Fibroblast of pulmonary artery (primary cell): ENCODE results near the gene SLC25A14.

Experiments used
- DNase-seq: peaks from one replicate; pipeline ENCODE4 v3.0.0-alpha.2; 2010; ENCODE audit warnings: low read depth
- H3K4me3 ChIP-seq: replicated peaks from 2 replicates; pipeline ENCODE4 v1.5.1; 2011; ENCODE audit warnings: low read depth, mild to moderate bottlenecking, control low read depth, low read length, moderate library complexity
- TF ChIP-seq, protein P1 (sequence below): IDR thresholded peaks from 2 replicates; pipeline ENCODE4 v1.5.1; 2011; ENCODE audit warnings: mild to moderate bottlenecking, control low read depth, low read length, inconsistent platforms; ENCODE audit errors: missing control alignments

SLC25A14 gene

DNA sequence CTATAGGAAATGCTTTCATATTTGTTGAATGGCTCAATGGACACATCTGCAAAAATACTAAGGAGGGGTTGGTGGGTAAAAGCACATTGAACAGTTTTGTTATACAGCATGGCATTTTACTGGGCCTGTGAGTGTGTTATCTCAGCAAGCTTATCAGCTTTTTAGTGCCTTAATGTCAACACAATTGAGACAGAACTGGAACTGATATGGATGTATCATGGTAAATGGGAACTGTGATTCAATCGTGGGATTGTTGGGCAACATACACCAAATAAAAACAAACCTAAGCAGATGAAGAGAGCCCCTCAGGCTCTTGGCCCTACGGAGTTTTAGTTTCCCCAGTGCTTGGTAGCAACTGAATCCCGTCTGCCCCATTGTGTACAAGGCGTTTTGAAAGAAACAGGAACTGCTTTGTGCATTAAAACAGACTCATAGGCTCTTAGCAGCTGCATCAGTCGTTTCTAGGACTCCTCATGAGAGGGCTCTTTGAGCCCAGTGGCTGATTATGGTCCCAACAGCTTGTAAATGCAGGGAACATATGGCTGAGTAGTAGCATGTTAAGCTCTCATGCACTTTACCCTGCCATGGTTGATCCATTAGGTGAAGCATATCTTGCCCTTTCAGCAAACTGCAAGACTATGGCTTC is 38.4 kb downstream of the SLC25A14 start:
- no peak overlapping the region for H3K4me3 ChIP-seq
- no peak for DNase-seq
- TF ChIP-seq, protein P1, sequence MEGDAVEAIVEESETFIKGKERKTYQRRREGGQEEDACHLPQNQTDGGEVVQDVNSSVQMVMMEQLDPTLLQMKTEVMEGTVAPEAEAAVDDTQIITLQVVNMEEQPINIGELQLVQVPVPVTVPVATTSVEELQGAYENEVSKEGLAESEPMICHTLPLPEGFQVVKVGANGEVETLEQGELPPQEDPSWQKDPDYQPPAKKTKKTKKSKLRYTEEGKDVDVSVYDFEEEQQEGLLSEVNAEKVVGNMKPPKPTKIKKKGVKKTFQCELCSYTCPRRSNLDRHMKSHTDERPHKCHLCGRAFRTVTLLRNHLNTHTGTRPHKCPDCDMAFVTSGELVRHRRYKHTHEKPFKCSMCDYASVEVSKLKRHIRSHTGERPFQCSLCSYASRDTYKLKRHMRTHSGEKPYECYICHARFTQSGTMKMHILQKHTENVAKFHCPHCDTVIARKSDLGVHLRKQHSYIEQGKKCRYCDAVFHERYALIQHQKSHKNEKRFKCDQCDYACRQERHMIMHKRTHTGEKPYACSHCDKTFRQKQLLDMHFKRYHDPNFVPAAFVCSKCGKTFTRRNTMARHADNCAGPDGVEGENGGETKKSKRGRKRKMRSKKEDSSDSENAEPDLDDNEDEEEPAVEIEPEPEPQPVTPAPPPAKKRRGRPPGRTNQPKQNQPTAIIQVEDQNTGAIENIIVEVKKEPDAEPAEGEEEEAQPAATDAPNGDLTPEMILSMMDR = no peak

- TF ChIP-seq, protein P1 = no peak
- DNase-seq = no peak
- H3K4me3 ChIP-seq = no peak within 1 kb of the TSS
Observed at GRCh38 chrX:130385520-130385919, 45.8 kb downstream of the SLC25A14 start, which contains the start of gene GPR119. TSS of gene GPR119 (minus strand) at chrX:130385674. CDS start at chrX:130385447, 227 bp downstream.

DNA sequence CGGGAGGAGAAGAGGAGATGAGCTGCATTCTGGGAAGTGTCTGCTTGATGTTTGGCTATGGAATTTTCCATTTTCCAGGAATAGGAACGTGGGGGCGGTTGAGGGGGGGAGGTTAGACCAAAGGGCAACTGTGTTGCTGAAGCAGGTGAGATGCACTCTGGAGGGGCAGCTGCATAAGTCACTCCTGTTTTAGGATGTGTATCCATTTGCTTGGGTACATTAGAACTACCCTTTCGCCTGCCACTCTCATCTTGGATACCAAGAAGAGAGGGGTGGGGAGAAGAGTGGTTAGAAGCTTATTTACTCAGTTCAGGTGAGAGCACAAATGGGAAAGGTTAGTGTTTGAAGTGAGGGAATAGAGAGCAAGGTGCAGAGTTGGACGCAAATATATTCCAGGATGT is 46.7 kb downstream of the SLC25A14 start:
- no peak for DNase-seq
- no peak overlapping the region for H3K4me3 ChIP-seq
- TF ChIP-seq, protein P1 = no peak

GRCh38 chrX:130393451-130394074 is 53.8 kb downstream of the SLC25A14 start:
- peak; percentile 56 for DNase-seq
- no peak overlapping the region for H3K4me3 ChIP-seq
- TF ChIP-seq, protein P1 = peak; percentile 76

- no peak for DNase-seq
- TF ChIP-seq, protein P1 = no peak
- H3K4me3 ChIP-seq = no peak overlapping the region
Observed at GRCh38 chrX:130395341-130395740, 55.6 kb downstream of the SLC25A14 start.

GRCh38 chrX:130401415-130402207 is 61.9 kb downstream of the SLC25A14 start, which contains the start of gene RBMX2:
TSS of gene RBMX2 (plus strand) at chrX:130401987. CDS start at chrX:130402033, 46 bp downstream.
- TF ChIP-seq, protein P1 = no peak
- peak within 1 kb of the TSS; percentile 73 for H3K4me3 ChIP-seq
- peak; percentile 72 for DNase-seq
